SU-DHL-6 (cell line): ENCODE data around the gene ZNF644.

ENCODE experiments used
- H2AFZ ChIP-seq: fragments of 200-600 bp; sonication (generic); 2 replicates; pipeline ENCODE4 v1.6.1; 2014; ENCODE audit warnings: low read depth, mild to moderate bottlenecking, moderate library complexity, mixed read lengths, antibody characterized with exemption, low read length; ENCODE audit not compliant: severe bottlenecking
- H3F3A ChIP-seq: fragments of 200-600 bp; shearing (Covaris generic); 2 replicates; pipeline ENCODE4 v1.6.0; 2016; ENCODE audit warnings: antibody characterized with exemption, mild to moderate bottlenecking; ENCODE audit not compliant: insufficient read depth
- H3K27ac ChIP-seq: fragments of 200-600 bp; sonication (generic); 2 replicates; pipeline ENCODE4 v1.5.1; 2016; ENCODE audit warnings: low read depth, mild to moderate bottlenecking, low read length, moderate library complexity, mixed read lengths
- H3K27me3 ChIP-seq: fragments of 200-600 bp; sonication (generic), shearing (Covaris generic); 2 replicates; pipeline ENCODE4 v1.6.0; 2014; ENCODE audit warnings: mild to moderate bottlenecking, low read length
- H3K36me3 ChIP-seq: fragments of 200-600 bp; sonication (generic); 2 replicates; pipeline ENCODE4 v1.6.1; 2014; ENCODE audit warnings: mild to moderate bottlenecking, low read length, mixed read lengths
- H3K4me2 ChIP-seq: fragments of 300-600, 200-600 bp; shearing (Covaris generic), sonication (generic); 2 replicates; pipeline ENCODE4 v1.6.0; 2014; ENCODE audit warnings: low read length, low read depth, mild to moderate bottlenecking; ENCODE audit not compliant: poor library complexity, severe bottlenecking
- H3K4me3 ChIP-seq: fragments of 200-600 bp; sonication (generic); 2 replicates; pipeline ENCODE4 v1.5.1; 2014; ENCODE audit warnings: antibody characterized with exemption, low read length, mild to moderate bottlenecking, mixed read lengths; ENCODE audit not compliant: insufficient read depth, poor library complexity, severe bottlenecking
- H3K79me2 ChIP-seq: fragments of 200-600 bp; sonication (generic); 2 replicates; pipeline ENCODE4 v1.6.1; 2014; ENCODE audit warnings: mild to moderate bottlenecking, low read length, moderate library complexity; ENCODE audit not compliant: insufficient read depth
- H3K9ac ChIP-seq: fragments of 200-600 bp; sonication (generic); 2 replicates; pipeline ENCODE4 v1.7.0; 2014; ENCODE audit warnings: mild to moderate bottlenecking, low read length
- H3K9me2 ChIP-seq: fragments of 200-600 bp; sonication (generic); replicated peaks from 2 replicates; pipeline ENCODE4 v1.6.1; 2014; ENCODE audit warnings: low read length; ENCODE audit not compliant: insufficient read depth
- H3K9me3 ChIP-seq: fragments of 200-600 bp; sonication (generic); 2 replicates; pipeline ENCODE4 v1.6.1; 2014; ENCODE audit warnings: low read length, mixed read lengths; ENCODE audit not compliant: insufficient read depth
- H4K20me1 ChIP-seq: fragments of 200-600 bp; sonication (generic); 2 replicates; pipeline ENCODE4 v1.6.1; 2014; ENCODE audit warnings: low read depth, mild to moderate bottlenecking, antibody characterized with exemption, low read length, moderate library complexity, mixed read lengths
- EZH2phosphoT487 ChIP-seq: fragments of 200-600 bp; sonication (generic), shearing (Covaris generic); conservative IDR thresholded peaks from 2 replicates; pipeline ENCODE4 v1.6.1; 2018; ENCODE audit warnings: mild to moderate bottlenecking, antibody characterized with exemption, low read length, moderate library complexity, mixed read lengths
- TF ChIP-seq, protein P1 (sequence below): fragments of 200-600 bp; sonication (generic); IDR thresholded peaks from one replicate; pipeline ENCODE4 v1.5.1; 2017; ENCODE audit warnings: antibody characterized with exemption, mild to moderate bottlenecking, low read length, moderate library complexity; ENCODE audit not compliant: insufficient read depth, poor library complexity, severe bottlenecking

The ZNF644 gene

DNA sequence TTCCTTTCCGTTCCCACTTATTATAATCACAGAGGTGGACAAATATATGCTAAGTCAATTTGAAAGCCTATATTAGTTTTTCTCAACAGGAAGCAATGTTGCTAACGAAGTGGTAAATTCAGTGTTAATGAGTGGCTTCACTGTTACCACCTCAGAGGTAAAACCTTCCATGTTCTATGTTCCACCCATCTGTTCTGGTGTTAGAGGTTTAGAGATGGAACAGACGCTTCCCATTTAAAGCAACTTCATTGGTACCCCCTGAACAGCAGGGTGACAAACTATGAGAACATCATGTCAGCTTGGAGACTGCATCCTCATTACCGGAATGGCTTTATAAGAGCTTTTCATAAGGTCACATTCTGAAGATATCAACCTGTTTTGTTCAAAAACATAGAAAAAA is 77.9 kb downstream of the ZNF644 start:
- no peak for TF ChIP-seq EZH2phosphoT487
- TF ChIP-seq, protein P1, sequence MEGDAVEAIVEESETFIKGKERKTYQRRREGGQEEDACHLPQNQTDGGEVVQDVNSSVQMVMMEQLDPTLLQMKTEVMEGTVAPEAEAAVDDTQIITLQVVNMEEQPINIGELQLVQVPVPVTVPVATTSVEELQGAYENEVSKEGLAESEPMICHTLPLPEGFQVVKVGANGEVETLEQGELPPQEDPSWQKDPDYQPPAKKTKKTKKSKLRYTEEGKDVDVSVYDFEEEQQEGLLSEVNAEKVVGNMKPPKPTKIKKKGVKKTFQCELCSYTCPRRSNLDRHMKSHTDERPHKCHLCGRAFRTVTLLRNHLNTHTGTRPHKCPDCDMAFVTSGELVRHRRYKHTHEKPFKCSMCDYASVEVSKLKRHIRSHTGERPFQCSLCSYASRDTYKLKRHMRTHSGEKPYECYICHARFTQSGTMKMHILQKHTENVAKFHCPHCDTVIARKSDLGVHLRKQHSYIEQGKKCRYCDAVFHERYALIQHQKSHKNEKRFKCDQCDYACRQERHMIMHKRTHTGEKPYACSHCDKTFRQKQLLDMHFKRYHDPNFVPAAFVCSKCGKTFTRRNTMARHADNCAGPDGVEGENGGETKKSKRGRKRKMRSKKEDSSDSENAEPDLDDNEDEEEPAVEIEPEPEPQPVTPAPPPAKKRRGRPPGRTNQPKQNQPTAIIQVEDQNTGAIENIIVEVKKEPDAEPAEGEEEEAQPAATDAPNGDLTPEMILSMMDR: no peak
- no peak overlapping the region for H3K4me2 ChIP-seq
- H3F3A ChIP-seq: no peaks in the 10 kb centered on the region
- no peak overlapping the region for H3K4me3 ChIP-seq
- peaks cover 82% of the 10 kb centered on the region for H3K79me2 ChIP-seq
- no peaks in the 10 kb centered on the region for H3K9me3 ChIP-seq
- H4K20me1 ChIP-seq: peaks cover 24% of the 10 kb centered on the region
- H3K27me3 ChIP-seq: no peaks in the 10 kb centered on the region
- no peaks in the 10 kb centered on the region for H3K9me2 ChIP-seq
- H2AFZ ChIP-seq: no peak overlapping the region
- no peak overlapping the region for H3K27ac ChIP-seq
- H3K36me3 ChIP-seq: peaks cover 27% of the 10 kb centered on the region
- H3K9ac ChIP-seq: no peak overlapping the region

DNA sequence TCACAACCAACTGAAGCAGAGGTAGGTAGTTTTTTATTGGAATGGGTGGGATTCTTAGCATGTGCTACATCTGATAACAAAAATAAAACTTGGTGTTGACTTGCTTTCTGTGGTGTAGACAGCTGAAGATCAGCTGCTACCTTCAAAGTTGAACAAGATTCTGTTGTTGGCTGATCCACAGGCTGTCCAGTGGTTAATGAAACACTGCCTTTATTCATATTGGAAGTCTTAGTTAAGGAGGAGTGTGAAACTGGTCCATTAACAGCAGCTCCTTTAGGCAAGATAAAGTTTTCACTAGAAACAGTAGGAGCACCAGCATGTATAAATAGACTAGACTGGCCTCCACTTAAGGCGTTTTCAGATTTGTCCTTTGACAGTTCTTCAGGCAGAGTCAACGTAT is 81.1 kb downstream of the ZNF644 start:
- Histone ChIP-seq H3K4me3 (no peak overlapping the region), H3K4me2 (no peak overlapping the region), H3F3A (no peaks in the 10 kb centered on the region), H3K9me2 (no peaks in the 10 kb centered on the region), H3K27me3 (no peaks in the 10 kb centered on the region), H3K9me3 (no peaks in the 10 kb centered on the region), H3K36me3 (peaks cover 37% of the 10 kb centered on the region), H3K27ac (no peak overlapping the region), H3K79me2 (peaks cover 64% of the 10 kb centered on the region), H3K9ac (no peak overlapping the region), H2AFZ (no peak overlapping the region), H4K20me1 (peaks cover 10% of the 10 kb centered on the region; the same call in 1 of the 2 replicates)
- TF ChIP-seq, protein P1: no peak
- no peak for TF ChIP-seq EZH2phosphoT487

DNA sequence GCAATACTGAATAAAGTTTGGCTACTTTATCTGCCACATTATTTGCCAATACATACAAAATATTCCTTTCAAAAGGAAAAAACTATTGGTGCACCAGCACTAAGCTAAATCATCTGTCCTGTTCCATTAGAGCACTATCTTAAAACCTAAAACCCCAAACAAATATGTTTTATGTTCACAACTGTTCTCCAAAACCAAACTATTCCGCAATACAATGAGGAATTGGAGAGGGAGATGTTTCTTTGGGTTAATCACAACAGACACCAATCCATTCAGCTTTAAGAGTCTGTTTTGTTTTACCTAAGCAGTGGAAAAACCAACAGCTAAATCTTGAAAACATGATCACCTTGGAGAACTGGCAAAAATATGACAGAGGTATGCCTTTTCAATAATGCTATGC is 85.1 kb downstream of the ZNF644 start:
- no peaks in the 10 kb centered on the region for H3F3A ChIP-seq
- H3K79me2 ChIP-seq: peaks cover 60% of the 10 kb centered on the region
- no peak overlapping the region for H3K4me3 ChIP-seq
- H4K20me1 ChIP-seq: no peaks in the 10 kb centered on the region
- no peak overlapping the region for H3K27ac ChIP-seq
- no peak for TF ChIP-seq EZH2phosphoT487
- TF ChIP-seq, protein P1: no peak
- H3K4me2 ChIP-seq: no peak overlapping the region
- H3K9ac ChIP-seq: no peak overlapping the region
- no peaks in the 10 kb centered on the region for H3K9me2 ChIP-seq
- no peaks in the 10 kb centered on the region for H3K27me3 ChIP-seq
- H3K9me3 ChIP-seq: no peaks in the 10 kb centered on the region
- H2AFZ ChIP-seq: no peak overlapping the region
- H3K36me3 ChIP-seq: peaks cover 45% of the 10 kb centered on the region
